GM18873 (cell line): ENCODE results near the gene POLDIP3.
"Not testable (repeated sequence)": the region's sequence is repeated elsewhere in the genome, so short reads cannot be mapped to it uniquely, and the experiment has no call there.

Experiments used
- ATAC-seq: cut with Tn5 transposase; IDR thresholded peaks from one replicate; pipeline ENCODE4 v1.9.1; 2021; ENCODE audit warnings: mild to moderate bottlenecking, moderate library complexity, moderate number of reproducible peaks; ENCODE audit not compliant: unreplicated experiment, low FRiP score

Gene POLDIP3

DNA sequence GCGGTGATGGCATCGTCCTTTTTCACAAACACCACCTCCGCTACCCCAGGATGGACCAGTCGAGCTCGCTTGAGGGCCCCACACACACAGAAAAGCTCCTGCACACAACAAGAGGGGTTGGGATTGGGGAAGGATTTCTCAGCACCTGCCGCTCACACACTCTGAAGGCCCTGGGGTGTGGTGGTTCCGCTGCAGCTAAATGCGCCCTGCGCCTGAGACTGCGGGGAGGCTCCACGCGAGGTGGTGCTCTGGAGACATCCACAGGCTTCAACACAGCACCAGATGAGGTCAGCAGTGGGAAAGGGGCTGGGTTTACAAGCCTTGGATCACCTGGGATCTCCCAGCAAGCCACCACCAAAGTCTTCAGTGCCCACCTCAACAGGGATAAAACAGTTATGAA, 22.7 kb downstream of the POLDIP3 start:
- ATAC-seq, result no peak

DNA sequence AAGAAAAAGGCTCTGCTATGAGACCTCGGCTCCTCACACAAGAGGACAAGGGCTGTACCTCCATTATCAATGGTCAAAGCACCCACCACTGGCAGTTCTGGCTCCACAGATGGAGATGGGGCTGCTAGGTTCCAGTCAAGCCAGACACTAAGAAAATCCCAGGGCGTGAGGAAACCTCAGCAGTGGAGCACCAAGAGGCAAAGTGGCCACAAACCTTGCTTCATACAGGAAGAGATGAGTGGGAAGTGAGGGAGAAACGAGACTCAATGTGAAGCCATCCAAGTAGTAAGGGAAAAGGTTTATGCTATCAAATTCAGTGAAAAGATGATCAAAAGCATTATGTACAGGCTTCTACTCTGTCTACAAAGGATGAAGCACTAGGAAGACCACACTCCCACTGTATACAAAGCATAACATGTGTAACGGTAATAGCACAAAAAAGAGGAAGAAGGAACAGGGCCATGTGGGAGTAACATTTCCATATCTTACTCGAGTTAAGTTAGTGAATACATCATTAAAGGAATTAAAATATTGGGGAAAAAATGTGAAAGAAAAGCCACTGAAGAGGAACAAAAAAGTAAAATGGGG, 27.0 kb downstream of the POLDIP3 start:
- no peak for ATAC-seq

DNA sequence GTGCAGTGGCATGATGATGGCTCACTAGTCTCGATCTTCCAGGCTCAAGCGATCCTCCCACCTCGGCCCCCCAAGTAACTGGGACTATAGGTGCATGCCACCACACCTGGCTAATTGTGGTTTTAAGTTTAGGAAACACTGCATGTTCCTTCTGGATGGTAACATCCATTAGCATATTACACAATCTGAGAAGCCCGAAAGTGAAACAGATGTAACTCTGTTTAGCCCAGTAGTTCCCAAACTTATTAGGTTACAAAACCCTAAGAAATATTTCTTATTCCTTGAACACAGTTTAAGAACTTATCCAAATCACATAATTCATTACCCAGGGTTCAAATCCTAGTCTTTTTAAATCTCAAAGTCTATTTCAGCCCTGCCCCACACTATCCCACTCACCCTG, 28.3 kb downstream of the POLDIP3 start:
- no peak for ATAC-seq

DNA sequence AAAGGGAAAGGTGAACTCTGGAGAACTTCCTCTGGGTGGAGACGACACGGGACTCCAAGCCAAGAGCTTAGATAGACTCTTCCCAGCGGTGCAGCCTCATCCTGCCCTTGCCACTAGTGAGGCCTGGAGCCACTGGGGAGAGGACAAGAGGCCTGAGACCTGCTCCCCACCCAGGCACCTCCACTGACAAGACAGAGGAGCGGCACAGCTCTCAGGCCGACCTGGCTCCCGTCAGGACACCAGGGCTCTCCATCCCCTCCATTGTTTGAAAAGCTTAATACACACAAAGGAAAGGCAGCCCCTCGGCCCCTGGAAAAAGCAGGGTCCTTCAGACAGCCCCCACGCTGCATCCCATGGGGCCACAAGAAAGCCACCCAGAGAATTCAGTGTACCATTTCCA, 29.6 kb downstream of the POLDIP3 start:
- no peak for ATAC-seq

DNA sequence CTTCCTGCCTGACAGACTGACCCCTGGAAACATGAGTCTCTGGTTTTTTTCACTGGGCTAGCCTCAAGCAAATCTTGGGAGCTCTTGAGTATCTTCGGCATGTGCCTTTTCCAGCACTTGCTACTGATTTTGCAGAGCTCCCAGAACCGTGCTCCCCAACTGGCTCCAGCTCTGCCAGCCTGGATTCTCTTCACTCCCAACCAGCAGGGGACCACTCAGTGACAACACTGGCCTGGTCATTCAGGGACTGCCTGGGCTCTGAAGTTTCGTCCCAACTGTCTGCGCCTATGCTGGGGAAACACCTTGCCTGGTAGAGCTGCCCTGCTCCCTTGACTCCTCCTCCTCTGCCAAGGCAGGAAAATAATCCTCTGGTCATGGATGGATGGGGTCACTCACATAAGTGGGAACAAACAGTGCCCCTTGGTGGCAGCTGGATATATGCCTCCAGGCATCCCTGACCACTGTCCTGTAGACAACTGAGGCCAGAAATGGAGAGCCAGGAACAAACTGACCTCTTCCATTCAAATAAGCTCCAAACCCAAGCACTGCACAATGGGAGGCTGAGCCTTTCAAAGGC, 30.2 kb downstream of the POLDIP3 start:
- no peak for ATAC-seq

DNA sequence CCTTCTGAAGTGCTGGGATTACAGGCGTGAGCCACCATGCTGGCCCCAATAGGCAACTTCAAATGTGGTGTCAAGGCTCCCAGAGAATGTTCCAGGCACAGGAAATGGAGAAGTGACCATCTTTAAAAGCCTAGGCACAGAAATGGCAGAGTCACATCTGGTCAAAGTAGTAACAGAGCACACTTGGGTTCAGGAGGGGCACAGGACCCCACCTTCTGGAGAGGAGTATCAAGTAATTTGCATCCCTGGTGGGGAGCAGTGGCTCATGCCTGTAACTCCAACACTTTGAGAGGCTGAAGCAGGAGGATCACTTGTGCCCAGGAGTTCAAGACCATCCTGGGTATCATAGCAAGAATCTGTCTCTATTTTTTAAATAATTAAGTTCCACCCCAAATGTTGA, 31.7 kb downstream of the POLDIP3 start:
- no peak for ATAC-seq

DNA sequence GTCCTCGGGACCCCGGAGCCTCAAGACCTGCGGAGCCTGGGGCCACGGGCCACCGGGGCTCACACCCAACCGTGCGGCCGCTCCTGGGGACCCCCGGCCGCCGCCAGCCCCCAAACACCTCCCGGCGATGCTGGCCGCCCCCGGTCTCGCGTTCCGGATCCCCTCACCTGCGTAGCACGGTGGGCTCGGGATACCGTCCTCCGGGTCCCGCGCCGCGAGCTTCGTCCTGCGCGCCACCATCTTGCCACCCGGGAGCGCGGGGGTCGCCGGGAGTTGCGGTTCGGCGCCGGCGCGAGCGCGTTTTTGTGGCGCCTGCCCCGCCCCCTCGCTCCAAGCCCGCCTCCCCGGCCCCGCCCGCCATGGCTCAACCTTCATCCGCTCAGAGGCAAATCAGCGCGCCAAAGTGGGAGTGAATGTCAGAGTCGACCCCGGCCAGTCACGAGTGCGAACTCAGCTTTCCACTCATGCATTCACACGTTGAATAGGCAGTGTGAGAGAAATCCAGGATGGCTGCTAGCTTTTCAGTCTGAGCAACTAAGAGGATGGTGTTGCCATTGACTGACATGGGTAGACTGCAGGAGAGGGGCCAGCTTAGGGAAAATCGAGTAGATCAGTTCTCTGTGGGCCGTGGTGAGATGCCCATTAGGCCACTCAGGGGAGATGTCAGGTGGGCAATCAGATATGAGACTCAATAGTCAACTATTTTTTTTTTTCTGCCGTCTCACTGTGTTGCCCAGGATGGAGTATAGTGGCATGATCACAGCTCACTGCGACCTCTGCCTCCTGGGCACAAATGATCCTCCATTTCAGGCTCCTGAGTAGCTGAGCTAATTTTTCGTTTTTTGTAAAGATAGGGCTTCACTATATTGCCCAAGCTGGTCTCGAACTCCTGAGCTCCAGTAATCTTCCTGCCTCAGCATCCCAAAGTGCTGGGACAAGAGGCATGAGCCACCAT, 32.6 kb downstream of the POLDIP3 start:
- ATAC-seq, result no peak

DNA sequence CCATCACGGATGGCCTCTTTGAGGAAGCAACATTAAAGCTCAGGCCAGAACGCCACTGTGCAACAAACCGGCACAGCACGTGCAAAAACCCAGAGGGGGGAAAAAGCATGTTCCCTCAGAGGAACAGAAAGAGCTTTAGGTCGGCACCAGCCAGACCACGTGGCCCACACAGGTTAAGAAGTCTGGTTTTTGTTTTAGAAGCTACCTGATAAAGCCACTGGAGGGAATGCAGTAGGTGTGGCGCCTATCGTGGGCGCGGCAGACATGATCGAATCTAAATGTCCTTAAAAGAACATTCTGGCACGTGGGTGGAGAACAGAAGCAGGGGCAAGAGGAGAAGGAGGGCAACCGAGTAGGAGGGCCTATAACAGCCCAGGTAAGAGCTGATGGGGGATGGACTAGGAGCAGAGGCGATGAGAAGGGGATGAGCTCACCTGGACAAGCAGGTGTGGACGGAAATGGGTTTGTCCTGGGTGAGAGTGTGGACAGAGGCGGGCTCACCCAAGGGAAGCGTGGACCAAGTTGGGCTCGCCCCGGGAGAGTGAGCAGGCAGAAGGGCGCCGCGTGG, 33.4 kb downstream of the POLDIP3 start:
- not testable (repeated sequence) for ATAC-seq

DNA sequence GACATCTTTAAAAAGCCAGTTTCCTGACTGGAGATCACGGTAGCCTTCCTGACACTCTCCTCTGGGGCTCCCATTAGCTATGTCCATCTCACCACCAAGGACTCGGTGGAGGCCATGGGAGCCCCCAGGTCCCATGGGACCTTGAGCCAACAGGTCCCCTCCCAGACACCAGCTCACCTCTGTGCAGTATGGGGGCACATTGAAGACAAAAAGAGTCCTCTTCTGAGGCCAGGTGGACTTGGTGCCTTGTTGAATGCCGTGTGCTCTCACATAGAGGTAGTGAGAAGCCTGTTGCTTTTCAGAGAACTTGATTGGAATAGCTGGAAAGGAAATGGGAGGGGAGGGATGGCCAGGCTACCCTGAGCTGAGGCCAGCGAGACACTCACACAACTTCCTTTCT, 34.6 kb downstream of the POLDIP3 start:
- not testable (repeated sequence) for ATAC-seq

DNA sequence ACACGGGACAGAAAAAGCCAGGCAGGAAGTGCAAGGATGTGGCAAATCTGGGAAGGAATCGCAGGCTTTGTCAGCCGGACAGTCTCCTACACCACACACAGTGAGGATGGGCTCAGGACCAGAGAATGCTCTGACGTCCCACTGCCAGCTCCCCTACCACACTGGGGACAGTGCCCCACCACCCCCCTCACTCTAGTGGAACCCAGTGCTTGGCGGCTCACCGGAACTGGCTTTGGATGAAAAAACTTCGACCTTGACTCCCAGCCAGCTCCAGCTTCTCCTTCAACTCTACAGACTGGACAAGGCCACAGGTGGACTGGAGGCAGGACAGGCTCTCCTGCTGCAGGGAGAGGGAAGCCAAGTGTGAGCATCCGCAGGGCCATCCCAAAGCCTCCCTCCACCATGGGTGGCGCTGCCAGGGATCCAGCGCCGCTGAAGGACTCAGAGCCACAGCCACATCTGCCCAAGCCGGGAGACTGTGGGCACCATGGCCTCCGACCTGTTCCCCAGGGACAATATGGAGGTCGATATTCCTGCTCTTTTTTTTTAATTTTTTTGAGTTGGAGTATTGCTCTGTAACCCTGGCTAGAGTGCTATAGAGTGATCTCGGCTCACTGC, 37.0 kb downstream of the POLDIP3 start:
- no peak for ATAC-seq

DNA sequence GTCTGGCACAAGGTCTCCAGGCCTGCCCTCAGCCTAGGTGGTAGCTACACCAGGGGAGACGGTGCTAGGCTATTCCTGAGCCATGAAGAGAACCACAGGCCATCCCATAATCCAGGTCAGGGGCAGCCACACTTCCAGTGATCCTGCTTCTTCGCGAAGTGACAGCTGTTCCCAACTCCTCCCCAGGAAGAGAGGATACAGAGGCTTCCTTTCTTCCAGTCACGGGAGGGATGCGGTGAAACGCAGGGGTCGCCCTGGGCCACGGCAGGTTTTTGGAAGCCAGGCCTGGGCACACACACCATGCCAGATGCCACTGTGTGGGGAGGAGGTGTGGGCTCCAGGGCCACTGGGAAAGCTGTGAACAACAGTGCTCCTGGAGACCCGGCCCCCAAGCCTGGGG, 37.5 kb downstream of the POLDIP3 start:
- not testable (repeated sequence) for ATAC-seq

DNA sequence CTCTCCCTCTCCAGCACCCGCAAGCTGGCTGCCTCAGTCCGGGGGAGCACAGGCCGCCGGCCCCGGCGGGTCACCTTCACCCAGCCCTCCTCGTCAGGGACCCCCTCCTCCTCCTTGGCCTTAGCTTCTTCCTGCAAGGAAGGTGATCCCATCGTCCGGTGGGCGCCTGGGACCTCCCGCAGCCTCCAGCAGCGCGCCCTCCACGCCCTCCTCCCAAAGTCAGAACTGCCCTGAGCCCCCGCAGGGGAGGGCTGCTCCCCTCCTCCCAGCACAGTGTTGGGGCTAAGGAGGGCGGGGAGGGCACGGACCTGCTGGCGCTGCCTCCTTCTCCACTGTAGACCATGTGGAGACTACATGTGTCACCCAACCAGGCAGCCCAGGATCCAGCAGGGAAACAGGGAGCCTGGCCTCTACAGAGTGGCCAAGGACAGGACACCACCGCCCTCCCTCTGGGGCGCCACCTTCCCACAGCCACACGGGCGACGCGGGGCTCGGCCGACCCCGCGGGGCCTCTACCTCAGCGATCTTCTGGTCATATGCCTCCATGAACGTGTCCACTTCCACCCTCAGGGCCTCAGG, 38.6 kb downstream of the POLDIP3 start:
- ATAC-seq, result not testable (repeated sequence)

DNA sequence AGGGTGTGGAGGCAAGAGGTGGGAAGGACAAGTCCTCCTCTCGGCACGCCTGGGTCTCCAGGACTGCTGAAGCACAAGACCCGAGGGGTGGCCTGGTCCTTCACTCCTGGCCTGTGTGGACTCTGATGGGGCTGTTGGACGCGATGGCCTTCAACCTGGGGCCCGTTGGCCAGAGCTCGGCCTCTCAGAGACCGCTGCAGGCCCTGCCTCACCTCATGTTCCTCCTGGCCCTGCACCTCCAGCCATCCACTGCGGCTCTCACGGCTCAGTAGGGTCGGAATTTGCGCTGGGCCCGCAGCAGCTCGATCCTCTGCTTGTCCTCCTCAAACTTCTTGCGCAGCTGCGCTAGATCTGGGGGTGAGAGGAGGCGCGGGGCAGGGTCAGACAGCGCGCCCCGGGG, 40.2 kb downstream of the POLDIP3 start:
- not testable (repeated sequence) for ATAC-seq

DNA sequence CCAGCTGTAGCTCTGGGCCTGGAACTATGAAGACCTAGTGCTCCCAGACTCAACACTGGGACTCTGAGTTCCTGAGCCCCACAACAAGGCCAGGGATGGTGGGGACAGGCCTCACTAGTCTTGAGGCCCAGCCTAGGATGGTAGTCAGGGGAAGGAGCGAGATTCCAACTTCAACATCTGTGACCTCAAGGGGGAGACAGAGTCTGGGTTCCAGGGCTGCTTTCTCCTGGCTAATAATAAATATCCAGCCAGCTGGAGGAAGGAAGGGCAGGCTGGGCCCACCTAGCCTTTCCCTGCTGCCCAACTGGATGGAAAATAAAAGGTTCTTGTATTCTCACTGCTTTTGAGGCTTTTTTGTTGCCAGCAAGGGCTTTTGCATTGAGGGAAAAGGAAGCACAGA, 40.6 kb downstream of the POLDIP3 start:
- not testable (repeated sequence) for ATAC-seq

DNA sequence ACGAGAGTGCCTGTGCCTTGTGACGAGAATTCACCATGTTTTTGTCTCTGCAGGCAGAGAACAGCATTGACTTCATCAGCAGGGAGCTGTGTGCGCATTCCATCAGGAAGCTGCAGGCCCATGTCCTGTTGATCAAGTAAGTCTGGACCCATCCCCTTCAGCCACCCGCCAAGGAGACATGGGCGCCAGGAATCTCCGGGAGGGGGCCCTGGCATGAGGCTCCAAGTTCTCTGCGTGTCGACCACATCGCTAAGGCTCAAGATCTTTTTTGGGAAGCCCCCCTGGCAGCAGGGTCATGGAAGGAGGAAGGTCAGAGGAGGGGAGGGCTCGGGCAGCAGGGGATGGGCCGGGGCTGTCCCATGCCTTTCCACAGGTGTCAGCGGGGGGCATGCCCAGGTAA, 43.6 kb downstream of the POLDIP3 start:
- ATAC-seq, result not testable (repeated sequence)

DNA sequence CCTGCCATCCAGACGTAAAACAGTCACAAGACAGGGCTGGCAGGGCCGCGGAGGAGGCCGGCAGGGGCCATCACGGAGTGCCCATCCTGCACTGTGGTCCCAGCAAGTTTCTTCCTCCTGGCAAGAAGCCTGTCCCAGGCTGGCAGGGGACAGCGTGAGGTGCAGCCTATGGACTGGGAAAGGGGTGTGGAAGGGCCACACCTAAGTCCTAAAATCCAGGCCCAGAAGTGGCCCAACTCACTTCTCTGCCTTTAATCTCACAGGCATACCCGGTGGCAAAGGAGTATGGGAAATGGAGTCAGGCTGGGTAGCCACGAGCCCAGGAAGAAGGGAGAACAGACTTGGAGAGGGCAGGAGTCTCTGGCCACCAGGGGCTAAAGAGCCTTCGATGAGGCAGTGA, 44.1 kb downstream of the POLDIP3 start:
- not testable (repeated sequence) for ATAC-seq

DNA sequence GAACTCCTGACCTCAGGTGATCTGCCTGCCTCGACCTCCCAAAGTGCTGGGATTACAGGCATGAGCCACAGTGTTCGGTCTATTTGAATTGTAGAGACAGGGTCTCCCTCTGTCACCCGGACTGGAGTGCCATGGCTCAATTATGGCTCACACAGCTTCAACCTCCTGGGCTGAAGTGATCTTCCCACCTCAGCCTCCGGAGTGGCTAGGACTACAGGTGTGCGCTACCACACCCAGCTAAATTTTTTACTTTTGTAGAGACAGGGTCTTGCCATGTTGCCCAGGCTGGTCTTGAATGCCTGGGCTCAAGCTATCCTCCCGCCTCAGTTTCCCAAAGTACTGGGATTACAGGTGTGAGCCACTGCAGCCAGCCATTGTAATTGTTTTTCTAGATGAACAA, 46.7 kb downstream of the POLDIP3 start:
- not testable (repeated sequence) for ATAC-seq

DNA sequence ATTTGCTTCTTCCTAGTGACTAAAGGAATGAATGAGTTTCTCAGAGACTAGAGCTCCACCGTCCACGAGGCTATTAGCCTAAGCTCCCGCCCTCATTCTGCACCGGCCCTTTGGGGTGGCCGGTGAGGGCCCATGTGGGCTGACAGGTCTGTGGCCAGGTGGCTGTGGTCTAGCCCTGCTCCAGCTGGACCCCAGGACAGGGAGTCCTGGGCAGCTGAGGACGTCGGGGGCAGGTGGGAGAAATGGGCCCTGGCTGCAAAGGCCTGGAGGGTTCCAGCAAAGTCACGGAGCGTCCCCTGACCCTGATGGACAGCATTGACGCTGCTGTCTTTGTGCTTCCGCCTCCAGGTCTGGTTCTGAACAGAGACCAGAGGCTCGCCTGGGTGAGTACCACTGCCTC, 48.7 kb downstream of the POLDIP3 start:
- no peak for ATAC-seq

DNA sequence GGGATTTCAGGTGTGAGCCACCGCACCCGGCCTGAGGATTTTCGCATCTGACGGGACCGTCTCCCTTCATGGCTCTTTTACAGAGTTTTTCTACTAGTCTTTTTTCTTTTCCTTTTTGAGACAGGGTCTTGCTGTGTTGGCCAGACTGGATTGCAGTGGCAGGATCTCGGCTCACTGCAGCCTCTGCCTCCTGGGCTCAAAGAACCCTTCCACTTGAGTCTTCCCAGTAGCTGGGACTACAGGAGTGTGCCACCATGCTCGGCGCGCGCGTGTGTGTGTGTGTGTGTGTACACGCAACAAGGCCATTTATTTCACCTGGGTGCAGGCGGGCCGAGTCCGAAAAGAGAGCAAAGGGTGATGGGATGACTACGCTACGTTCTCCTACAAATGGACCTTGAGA, 50.0 kb downstream of the POLDIP3 start:
- ATAC-seq, result no peak

DNA sequence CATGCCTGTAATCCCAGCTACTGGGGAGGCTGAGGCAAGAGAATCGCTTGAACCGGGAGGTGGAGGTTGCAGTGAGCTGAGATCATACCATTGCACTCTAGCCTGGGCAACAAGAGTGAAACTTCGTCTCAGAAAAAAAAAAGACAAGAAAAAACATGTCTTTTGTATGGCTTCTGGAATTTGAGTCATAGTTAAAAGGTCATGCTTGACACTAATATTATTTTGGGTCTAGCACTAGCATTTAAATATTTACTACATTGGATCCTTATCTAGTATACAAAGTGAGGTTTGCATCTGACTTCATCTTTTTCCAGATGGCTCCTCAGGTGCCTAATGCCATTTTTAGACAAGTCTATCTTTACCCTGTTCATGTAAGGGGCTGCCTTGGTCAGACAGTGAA, 50.7 kb downstream of the POLDIP3 start:
- ATAC-seq, result not testable (repeated sequence)
